ENCODE results near the gene STIMATE. TPM values are rescaled to one million over a fixed set of nuclear protein-coding genes. Genes with fewer than 3 reads are reported as not detected.

Gene STIMATE
- total RNA-seq, 1 donor = 15.1 TPM

- no peak overlapping the region for H3K4me3 ChIP-seq (ENCODE audit: low read depth, low read length)
- no peak for DNase-seq (ENCODE audit: low read depth)
- TF ChIP-seq CTCF (IDR thresholded peaks at IDR 0.05; ENCODE audit: insufficient read depth, low read depth, low read length) = no peak
Observed at GRCh38 chr3:52865994-52866393, 31.4 kb downstream of the STIMATE start.

DNA sequence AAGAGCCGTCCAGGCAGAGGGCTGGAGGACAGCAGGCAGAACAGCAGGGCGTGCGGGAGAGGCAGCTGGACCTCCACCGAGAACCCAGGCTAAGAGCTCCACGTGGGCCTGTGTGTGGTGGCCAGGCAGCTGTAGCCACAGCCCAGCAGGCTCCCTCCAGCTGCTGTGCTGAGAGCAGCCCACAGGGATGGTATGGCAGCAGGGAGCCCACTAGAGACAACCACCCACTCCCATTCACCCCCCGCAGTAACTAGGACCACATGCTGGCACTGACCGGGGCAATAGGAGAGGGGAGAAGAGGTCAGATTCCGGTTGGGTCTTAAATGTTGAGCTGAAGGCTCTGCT, 37.0 kb downstream of the STIMATE start:
- H3K4me3 ChIP-seq (ENCODE audit: low read depth, low read length) = no peak overlapping the region
- no peak for DNase-seq (ENCODE audit: low read depth)
- no peak for TF ChIP-seq CTCF (IDR thresholded peaks at IDR 0.05; ENCODE audit: insufficient read depth, low read depth, low read length)

GRCh38 chr3:52859686-52860423, 37.5 kb downstream of the STIMATE start:
- TF ChIP-seq CTCF (IDR thresholded peaks at IDR 0.05; ENCODE audit: insufficient read depth, low read depth, low read length) = no peak
- DNase-seq (ENCODE audit: low read depth) = no peak
- no peak overlapping the region for H3K4me3 ChIP-seq (ENCODE audit: low read depth, low read length)

DNA sequence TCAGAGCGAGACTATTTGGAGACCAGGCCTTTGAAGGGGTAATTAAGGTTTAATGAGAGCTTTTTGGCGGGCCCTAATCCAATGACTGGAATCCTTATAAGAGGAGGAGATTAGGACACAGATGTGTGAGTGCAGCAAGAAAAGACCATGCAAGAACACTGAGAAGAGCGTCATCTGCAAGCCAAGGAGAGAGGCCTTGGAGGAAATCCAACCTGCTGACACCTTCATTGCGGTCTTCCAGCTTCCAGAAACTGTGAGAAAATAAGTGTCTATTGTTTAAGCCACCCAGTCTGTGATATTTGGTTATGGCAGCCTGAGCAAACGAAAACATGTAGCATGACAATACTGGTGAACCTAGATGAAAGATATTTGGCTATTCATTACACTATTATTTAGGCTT, 39.5 kb downstream of the STIMATE start:
- DNase-seq (ENCODE audit: low read depth) = no peak
- H3K4me3 ChIP-seq (ENCODE audit: low read depth, low read length) = no peak overlapping the region
- no peak for TF ChIP-seq CTCF (IDR thresholded peaks at IDR 0.05; ENCODE audit: insufficient read depth, low read depth, low read length)

GRCh38 chr3:52857133-52857532, 40.2 kb downstream of the STIMATE start:
- TF ChIP-seq CTCF (IDR thresholded peaks at IDR 0.05; ENCODE audit: insufficient read depth, low read depth, low read length) = no peak
- no peak for DNase-seq (ENCODE audit: low read depth)
- H3K4me3 ChIP-seq (ENCODE audit: low read depth, low read length) = no peak overlapping the region

DNA sequence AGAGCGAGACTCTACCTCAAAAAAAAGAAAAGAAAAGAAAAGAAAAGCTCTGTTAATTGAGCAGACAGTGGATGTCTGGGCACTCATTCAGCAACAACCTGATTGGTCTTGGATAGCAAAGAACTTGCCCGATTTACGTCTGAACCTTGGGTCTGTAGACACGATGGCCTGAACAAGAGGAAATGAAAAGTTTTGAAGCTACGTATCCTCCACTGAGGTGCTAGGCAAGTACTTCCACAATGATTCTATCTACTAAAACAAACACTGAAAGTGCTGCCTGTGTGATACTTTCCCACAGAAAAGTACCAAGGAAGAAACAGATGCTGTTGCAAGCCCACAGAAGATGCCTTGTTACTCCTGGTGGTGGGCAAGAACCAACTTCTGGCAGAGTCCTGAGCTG, 40.7 kb downstream of the STIMATE start:
- DNase-seq (ENCODE audit: low read depth) = no peak
- H3K4me3 ChIP-seq (ENCODE audit: low read depth, low read length) = no peak overlapping the region
- no peak for TF ChIP-seq CTCF (IDR thresholded peaks at IDR 0.05; ENCODE audit: insufficient read depth, low read depth, low read length)

DNA sequence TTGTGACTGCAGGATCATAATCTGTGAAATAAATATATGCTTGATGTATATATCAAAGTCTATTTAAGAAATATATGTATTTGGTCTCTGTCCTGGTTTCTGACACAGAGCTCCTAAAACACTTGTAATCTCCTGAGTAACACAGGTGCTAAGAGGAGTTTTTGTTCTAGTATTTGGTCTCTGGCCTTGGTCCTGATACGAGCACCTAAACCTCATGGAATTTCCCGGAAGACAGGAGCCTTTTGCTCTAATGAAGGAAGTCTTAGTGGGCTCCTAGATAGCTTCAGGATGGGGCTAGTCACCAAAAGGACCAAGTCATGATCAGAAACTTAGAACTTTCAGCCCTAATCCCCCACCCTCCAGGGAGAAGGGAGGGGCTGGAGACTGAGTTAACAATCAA, 43.3 kb downstream of the STIMATE start:
- H3K4me3 ChIP-seq (ENCODE audit: low read depth, low read length) = no peak overlapping the region
- no peak for TF ChIP-seq CTCF (IDR thresholded peaks at IDR 0.05; ENCODE audit: insufficient read depth, low read depth, low read length)
- DNase-seq (ENCODE audit: low read depth) = no peak

Data from fibroblast of villous mesenchyme (primary cell).